ENCODE data around the gene SAMMSON. TPM values are rescaled to one million over a fixed set of nuclear protein-coding genes. Genes with fewer than 3 reads are reported as not detected.

The SAMMSON gene
- total and polyA plus RNA-seq, 2 donors (not counting 1 experiment from before 2014, with no cell fraction given): not detected

GRCh38 chr3:69970827-69971226, 28.7 kb upstream of the SAMMSON start:
- DNase-seq (no peak), ATAC-seq (ENCODE audit: low read depth) (no peak)
- H3K27ac ChIP-seq (ENCODE audit: low read length in 2 of 2): no peak overlapping the region
- H3K4me3 ChIP-seq (ENCODE audit: control extremely low read depth in 1 of 5, extremely low read depth in 1 of 5, insufficient read depth in 1 of 5, low read depth in 2 of 5, low read length in 4 of 5): no peak overlapping the region
- no peaks in the 10 kb centered on the region for H4K20me1 ChIP-seq (ENCODE audit: control insufficient read depth, insufficient read depth, low read length, poor library complexity, severe bottlenecking)
- Mint-ChIP-seq H3K9me3 (ENCODE audit: insufficient read depth) (no peaks in the 10 kb centered on the region), H3K27me3 (peaks cover 4% of the 10 kb centered on the region), H3K27ac (no peak overlapping the region), H3K4me3 (no peak overlapping the region), H3K4me1 (no peaks in the 10 kb centered on the region)
- H3K4me1 ChIP-seq (ENCODE audit: control insufficient read depth in 2 of 2, insufficient read depth in 2 of 2, low read length in 2 of 2): no peaks in the 10 kb centered on the region
- no peak overlapping the region for H2AFZ ChIP-seq (ENCODE audit: insufficient read depth, low read depth, low read length, poor library complexity, severe bottlenecking)
- TF ChIP-seq CTCF (IDR thresholded peaks at IDR 0.05) (no peak), EZH2 (IDR thresholded peaks at IDR 0.05; ENCODE audit: borderline replicate concordance, insufficient read depth, low read depth, low read length, poor library complexity, severe bottlenecking) (no peak)
- ChIA-PET POLR2A (no interaction called here), CTCF (interaction anchor here (1.3 kb wide), 1 partner anchor 15 kb away, joined by 3 read pairs; no protein-coding TSS in a partner anchor)
- intact Hi-C loops (cut with micrococcal nuclease): no loop called here
- H3K36me3 ChIP-seq (replicated peaks in 1 of 2; ENCODE audit: control extremely low read depth in 1 of 2, control insufficient read depth in 1 of 2, extremely low read depth in 1 of 2, insufficient read depth in 2 of 2, low read length in 1 of 2): no peaks in the 10 kb centered on the region
- H3K9me3 ChIP-seq (ENCODE audit: control extremely low read depth in 1 of 3, control insufficient read depth in 2 of 3, insufficient read depth in 1 of 3, low read length in 2 of 3): no peaks in the 10 kb centered on the region
- no CpG with 5 or more reads among the region's 5 CpGs for WGBS (ENCODE audit: insufficient coverage)
- H3K79me2 ChIP-seq (ENCODE audit: control insufficient read depth, insufficient read depth, low read length): no peaks in the 10 kb centered on the region
- H3K4me2 ChIP-seq (replicated peaks; ENCODE audit: low read depth, low read length, poor library complexity, severe bottlenecking): no peak overlapping the region
- H3K27me3 ChIP-seq (replicated peaks in 1 of 4; ENCODE audit: control extremely low read depth in 1 of 4, control insufficient read depth in 3 of 4, insufficient read depth in 4 of 4, low read length in 3 of 4): peaks cover 0 to 2% (median 0%) of the 10 kb centered on the region in 4 experiments
- no peak overlapping the region for H3K9ac ChIP-seq (ENCODE audit: low read length)

- TF ChIP-seq EZH2 (IDR thresholded peaks at IDR 0.05; ENCODE audit: borderline replicate concordance, insufficient read depth, low read depth, low read length, poor library complexity, severe bottlenecking) (no peak), CTCF (IDR thresholded peaks at IDR 0.05) (no peak)
- no peak overlapping the region for H3K9ac ChIP-seq (ENCODE audit: low read length)
- intact Hi-C loops (cut with micrococcal nuclease): no loop called here
- H3K4me1 ChIP-seq (ENCODE audit: control insufficient read depth in 2 of 2, insufficient read depth in 2 of 2, low read length in 2 of 2): no peaks in the 10 kb centered on the region
- ATAC-seq (ENCODE audit: low read depth): no peak
- no peaks in the 10 kb centered on the region for H3K36me3 ChIP-seq (replicated peaks in 1 of 2; ENCODE audit: control extremely low read depth in 1 of 2, control insufficient read depth in 1 of 2, extremely low read depth in 1 of 2, insufficient read depth in 2 of 2, low read length in 1 of 2)
- no peak overlapping the region for H3K4me2 ChIP-seq (replicated peaks; ENCODE audit: low read depth, low read length, poor library complexity, severe bottlenecking)
- Mint-ChIP-seq H3K27ac (no peak overlapping the region), H3K27me3 (peaks cover 4% of the 10 kb centered on the region), H3K4me1 (no peaks in the 10 kb centered on the region), H3K9me3 (ENCODE audit: insufficient read depth) (no peaks in the 10 kb centered on the region), H3K4me3 (no peak overlapping the region)
- no peak for DNase-seq
- H3K79me2 ChIP-seq (ENCODE audit: control insufficient read depth, insufficient read depth, low read length): no peaks in the 10 kb centered on the region
- H3K4me3 ChIP-seq (ENCODE audit: control extremely low read depth in 1 of 5, extremely low read depth in 1 of 5, insufficient read depth in 1 of 5, low read depth in 2 of 5, low read length in 4 of 5): no peak overlapping the region
- peaks cover 0 to 2% (median 0%) of the 10 kb centered on the region in 4 experiments for H3K27me3 ChIP-seq (replicated peaks in 1 of 4; ENCODE audit: control extremely low read depth in 1 of 4, control insufficient read depth in 3 of 4, insufficient read depth in 4 of 4, low read length in 3 of 4)
- H2AFZ ChIP-seq (ENCODE audit: insufficient read depth, low read depth, low read length, poor library complexity, severe bottlenecking): no peak overlapping the region
- H4K20me1 ChIP-seq (ENCODE audit: control insufficient read depth, insufficient read depth, low read length, poor library complexity, severe bottlenecking): no peaks in the 10 kb centered on the region
- ChIA-PET POLR2A (no interaction called here), CTCF (no interaction called here)
- H3K9me3 ChIP-seq (ENCODE audit: control extremely low read depth in 1 of 3, control insufficient read depth in 2 of 3, insufficient read depth in 1 of 3, low read length in 2 of 3): peaks cover 0 to 2% (median 0%) of the 10 kb centered on the region in 3 donors
- WGBS (ENCODE audit: insufficient coverage): no CpG with 5 or more reads among the region's 4 CpGs
- H3K27ac ChIP-seq (ENCODE audit: low read length in 2 of 2): no peak overlapping the region
Observed at GRCh38 chr3:69972672-69973071, 26.9 kb upstream of the SAMMSON start.
